Transverse colon (tissue), 4 donors: ENCODE measurements around the gene SLC25A25.

Source experiments
- CTCF ChIP-seq, 5 experiments: fragments of 200-600 bp in 3 of 5; fragments of 450-650 bp in 2 of 5; sonication (generic) in 3 of 5; IDR thresholded peaks; 1 replicate in 2 of 5; 2 replicates in 3 of 5; pipeline ENCODE4 v1.5.1; 2016 to 2017; ENCODE audit warnings: antibody characterized with exemption in 5 of 5, inconsistent platforms in 3 of 5, mild to moderate bottlenecking in 2 of 5, moderate library complexity in 1 of 5
- EP300 ChIP-seq: sonication (generic); formaldehyde crosslinking; IDR thresholded peaks from one replicate; pipeline ENCODE4 v1.6.1; 2017; ENCODE audit warnings: antibody characterized with exemption, low read depth
- POLR2A ChIP-seq: fragments of 450-650 bp; IDR thresholded peaks from one replicate; pipeline ENCODE4 v1.6.1; 2016; ENCODE audit warnings: antibody characterized with exemption, mild to moderate bottlenecking, moderate library complexity
- POLR2AphosphoS5 ChIP-seq, 3 donors: sonication (generic); formaldehyde crosslinking; IDR thresholded peaks; one replicate each; pipeline ENCODE4 v1.6.1; 2016; ENCODE audit warnings: antibody characterized with exemption in 3 of 3

GRCh38 chr9:128153060-128153946 is 85.3 kb downstream of the SLC25A25 start:
- TF ChIP-seq CTCF (IDR thresholded peaks at IDR 0.05) (no peak), POLR2A (no peak), EP300 (no peak), POLR2AphosphoS5 (IDR thresholded peaks at IDR 0.05) (no peak)
